A549 treated with AZD2906 at 1 μM for 4 hours (cell line): ENCODE data around the gene COL9A2. TPM values are rescaled to one million over a fixed set of nuclear protein-coding genes. Genes with fewer than 3 reads are reported as not detected.

Experiments
- total RNA-seq: library from RNA; stranded (reverse); fragments of 200-300 nt; extraction: Qiagen RNA extraction; gene quantifications from 5 replicates; pipeline ENCODE4 v1.2.3, GENCODE V29; 2022

The COL9A2 gene
- 0.07 to 0.33 TPM (median 0.23 TPM) in 5 replicates for total RNA-seq

GRCh38 chr1:40316595-40317393, at the start of gene COL9A2:
Gene COL9A2 (minus strand): TSS chr1:40317286. CDS start chr1:40317197, 89 bp downstream.

GRCh38 chr1:40257688-40258444, 59.2 kb downstream of the COL9A2 start, which contains the start of gene ZMPSTE24:
Gene ZMPSTE24 (plus strand): TSS chr1:40258236. CDS start chr1:40258272, 36 bp downstream.

Other genes starting within 250 kb of the COL9A2 start
- gene PPT1, start 220.0 kb downstream of the COL9A2 start, total RNA-seq, result 57.3 to 74.0 TPM (median 58.3 TPM) in 5 replicates
- 4.3 to 6.2 TPM (median 4.7 TPM) in 5 replicates for gene RLF, start 155.9 kb downstream of the COL9A2 start, total RNA-seq
- gene TMCO2, start 69.3 kb downstream of the COL9A2 start, total RNA-seq, result not detected in 5 replicates
- gene ZMPSTE24, start 59.0 kb downstream of the COL9A2 start, total RNA-seq, result 35.9 to 43.0 TPM (median 36.8 TPM) in 5 replicates
- 9.0 to 9.8 TPM (median 9.2 TPM) in 5 replicates for gene SMAP2, start 56.4 kb upstream of the COL9A2 start, total RNA-seq
- 1.1 to 2.0 TPM (median 1.7 TPM) in 5 replicates for gene ZFP69B, start 133.2 kb upstream of the COL9A2 start, total RNA-seq
- gene ZFP69, start 160.0 kb upstream of the COL9A2 start, total RNA-seq, result not detected in 5 replicates
- 3.7 to 4.8 TPM (median 4.2 TPM) in 5 replicates for gene EXO5, start 191.5 kb upstream of the COL9A2 start, total RNA-seq
- gene ZNF684, start 214.4 kb upstream of the COL9A2 start, total RNA-seq, result 1.7 to 2.2 TPM (median 1.9 TPM) in 5 replicates